ENCODE measurements around the gene MT1HL1.

DNA sequence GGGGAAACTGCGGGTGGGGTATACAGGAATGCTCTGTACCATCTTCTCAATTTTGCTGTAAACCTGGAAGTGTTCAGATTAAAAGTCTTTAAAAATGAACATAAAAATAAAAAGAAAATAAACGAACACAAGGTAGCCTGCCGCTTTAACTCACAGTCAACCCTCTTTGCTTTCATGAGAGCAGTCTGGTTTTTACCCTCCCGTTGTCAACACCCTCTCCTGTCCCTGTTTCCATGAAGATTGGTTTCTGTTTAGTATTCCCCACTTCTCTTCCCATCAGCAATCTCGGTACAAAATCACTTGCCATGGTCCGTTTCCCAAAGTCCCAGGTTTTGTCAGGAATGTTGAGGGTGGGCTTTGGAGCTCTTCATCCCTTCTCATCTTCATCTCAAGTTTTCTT, 28.8 kb downstream of the MT1HL1 start:
- TF ChIP-seq, protein P1, sequence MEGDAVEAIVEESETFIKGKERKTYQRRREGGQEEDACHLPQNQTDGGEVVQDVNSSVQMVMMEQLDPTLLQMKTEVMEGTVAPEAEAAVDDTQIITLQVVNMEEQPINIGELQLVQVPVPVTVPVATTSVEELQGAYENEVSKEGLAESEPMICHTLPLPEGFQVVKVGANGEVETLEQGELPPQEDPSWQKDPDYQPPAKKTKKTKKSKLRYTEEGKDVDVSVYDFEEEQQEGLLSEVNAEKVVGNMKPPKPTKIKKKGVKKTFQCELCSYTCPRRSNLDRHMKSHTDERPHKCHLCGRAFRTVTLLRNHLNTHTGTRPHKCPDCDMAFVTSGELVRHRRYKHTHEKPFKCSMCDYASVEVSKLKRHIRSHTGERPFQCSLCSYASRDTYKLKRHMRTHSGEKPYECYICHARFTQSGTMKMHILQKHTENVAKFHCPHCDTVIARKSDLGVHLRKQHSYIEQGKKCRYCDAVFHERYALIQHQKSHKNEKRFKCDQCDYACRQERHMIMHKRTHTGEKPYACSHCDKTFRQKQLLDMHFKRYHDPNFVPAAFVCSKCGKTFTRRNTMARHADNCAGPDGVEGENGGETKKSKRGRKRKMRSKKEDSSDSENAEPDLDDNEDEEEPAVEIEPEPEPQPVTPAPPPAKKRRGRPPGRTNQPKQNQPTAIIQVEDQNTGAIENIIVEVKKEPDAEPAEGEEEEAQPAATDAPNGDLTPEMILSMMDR (IDR thresholded peaks at IDR 0.05), result no peak
- TF ChIP-seq YY1 (IDR thresholded peaks at IDR 0.05; ENCODE audit: low read depth), result no peak
- no peak for TF ChIP-seq RXRA (IDR thresholded peaks at IDR 0.05; ENCODE audit: borderline replicate concordance, low read depth)
- no peak for TF ChIP-seq EZH2phosphoT487 (IDR thresholded peaks at IDR 0.05; ENCODE audit: borderline replicate concordance, low read depth)
- TF ChIP-seq TAF1 (IDR thresholded peaks at IDR 0.05; ENCODE audit: borderline replicate concordance, low read depth, low read length), result no peak
- TF ChIP-seq EP300 (IDR thresholded peaks at IDR 0.05; ENCODE audit: borderline replicate concordance in 1 of 2, low read depth in 1 of 2, low read length in 1 of 2), result no peak
- TF ChIP-seq FOXM1 (IDR thresholded peaks at IDR 0.05; ENCODE audit: low read depth), result no peak
- TF ChIP-seq, protein P2, sequence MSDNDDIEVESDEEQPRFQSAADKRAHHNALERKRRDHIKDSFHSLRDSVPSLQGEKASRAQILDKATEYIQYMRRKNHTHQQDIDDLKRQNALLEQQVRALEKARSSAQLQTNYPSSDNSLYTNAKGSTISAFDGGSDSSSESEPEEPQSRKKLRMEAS (IDR thresholded peaks at IDR 0.05; ENCODE audit: low read depth), result no peak
- TF ChIP-seq SIN3A (IDR thresholded peaks at IDR 0.05; ENCODE audit: borderline replicate concordance, low read depth, low read length), result no peak
- TF ChIP-seq SMC3 (IDR thresholded peaks at IDR 0.05; ENCODE audit: low read depth, low read length), result no peak
